ENCODE results near the gene ATP1B4. TPM values are rescaled to one million over a fixed set of nuclear protein-coding genes. Genes with fewer than 3 reads are reported as not detected.

ATP1B4 gene
- total and polyA plus RNA-seq, 2 donors (not counting 1 experiment from before 2014, with no cell fraction given) = not detected

DNA sequence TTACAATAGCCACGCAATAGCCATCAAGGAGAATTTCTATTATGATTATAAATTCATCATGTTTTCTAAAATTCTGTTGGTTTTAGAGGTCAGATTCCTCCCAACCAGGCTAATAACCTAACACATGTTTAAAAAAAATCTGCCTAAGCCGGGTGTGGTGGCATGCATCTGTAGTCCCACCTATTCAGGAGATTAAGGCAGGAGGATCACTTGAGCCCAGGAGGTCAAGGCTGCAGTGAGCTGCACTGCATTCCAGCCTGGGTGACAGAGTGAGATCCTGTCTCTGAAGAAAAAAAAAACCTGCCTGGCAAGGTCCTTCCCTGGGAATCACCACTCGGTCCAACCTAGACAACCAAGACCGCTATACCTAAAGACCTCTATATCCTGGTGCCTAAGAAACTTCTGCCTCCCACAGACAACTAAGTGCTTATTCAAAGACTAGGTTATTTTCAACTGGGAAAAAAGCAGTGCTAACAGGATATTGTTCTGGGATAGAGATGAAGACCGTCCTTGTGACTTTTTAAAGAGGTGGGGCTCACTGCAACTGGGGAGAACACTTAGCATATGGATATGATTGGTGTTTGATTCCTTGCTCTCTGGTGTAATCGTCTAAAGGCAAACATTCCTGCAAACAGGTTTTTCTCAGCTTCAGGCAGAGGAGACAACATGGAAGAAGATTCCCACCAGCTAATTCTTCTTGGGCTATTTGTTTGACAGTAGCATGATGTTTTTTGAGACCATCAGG, 18.2 kb downstream of the ATP1B4 start:
- H4K20me1 ChIP-seq (ENCODE audit: control insufficient read depth, extremely low read depth, insufficient read depth, low read length) = no peaks in the 10 kb centered on the region
- H3K4me1 ChIP-seq (ENCODE audit: control insufficient read depth, extremely low read depth, insufficient read depth, low read length) = no peaks in the 10 kb centered on the region
- H3K9ac ChIP-seq (ENCODE audit: insufficient read depth, low read length) = no peak overlapping the region
- H2AFZ ChIP-seq (ENCODE audit: low read length) = no peak overlapping the region
- H3K79me2 ChIP-seq (ENCODE audit: control insufficient read depth, insufficient read depth, low read length) = no peaks in the 10 kb centered on the region
- no peaks in the 10 kb centered on the region for H3K36me3 ChIP-seq (ENCODE audit: control insufficient read depth, insufficient read depth, low read length)
- no peak for TF ChIP-seq EZH2 (IDR thresholded peaks at IDR 0.05; ENCODE audit: low read length, missing control alignments)
- H3K4me3 ChIP-seq (replicated peaks in 1 of 4; ENCODE audit: control extremely low read depth in 1 of 4, insufficient read depth in 1 of 4, low read depth in 3 of 4, low read length in 4 of 4) = no peak overlapping the region
- no peak for DNase-seq (ENCODE audit: low read depth in 2 of 2)
- H3K27me3 ChIP-seq (ENCODE audit: control insufficient read depth, insufficient read depth, low read length) = no peaks in the 10 kb centered on the region
- H3K27ac ChIP-seq (ENCODE audit: insufficient read depth, low read length) = no peak overlapping the region
- no peaks in the 10 kb centered on the region for H3K9me3 ChIP-seq (ENCODE audit: control insufficient read depth, insufficient read depth, low read depth, low read length)
- H3K4me2 ChIP-seq (ENCODE audit: extremely low read depth, insufficient read depth, low read length) = no peak overlapping the region

DNA sequence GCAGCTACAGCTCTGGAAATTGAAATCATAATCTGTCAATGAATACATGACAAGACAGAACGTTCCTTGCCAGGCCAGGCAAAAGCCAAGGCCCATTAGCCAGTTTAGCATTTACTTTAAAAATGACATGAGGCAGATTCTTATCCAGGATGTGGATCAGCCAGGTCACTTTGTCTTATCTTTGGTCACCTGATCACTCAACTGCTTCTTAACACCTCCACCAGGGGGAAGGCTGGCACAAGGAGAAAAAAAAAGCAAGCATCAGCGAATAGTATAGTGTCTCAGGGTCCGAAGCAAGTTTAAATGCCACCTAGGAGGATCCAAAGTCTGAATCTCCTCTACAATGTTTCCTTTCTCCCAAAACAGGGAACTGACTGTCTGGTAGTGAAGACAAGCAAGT, 18.8 kb downstream of the ATP1B4 start:
- H3K4me3 ChIP-seq (replicated peaks in 1 of 4; ENCODE audit: control extremely low read depth in 1 of 4, insufficient read depth in 1 of 4, low read depth in 3 of 4, low read length in 4 of 4) = no peak overlapping the region
- no peaks in the 10 kb centered on the region for H3K4me1 ChIP-seq (ENCODE audit: control insufficient read depth, extremely low read depth, insufficient read depth, low read length)
- TF ChIP-seq, protein P1, sequence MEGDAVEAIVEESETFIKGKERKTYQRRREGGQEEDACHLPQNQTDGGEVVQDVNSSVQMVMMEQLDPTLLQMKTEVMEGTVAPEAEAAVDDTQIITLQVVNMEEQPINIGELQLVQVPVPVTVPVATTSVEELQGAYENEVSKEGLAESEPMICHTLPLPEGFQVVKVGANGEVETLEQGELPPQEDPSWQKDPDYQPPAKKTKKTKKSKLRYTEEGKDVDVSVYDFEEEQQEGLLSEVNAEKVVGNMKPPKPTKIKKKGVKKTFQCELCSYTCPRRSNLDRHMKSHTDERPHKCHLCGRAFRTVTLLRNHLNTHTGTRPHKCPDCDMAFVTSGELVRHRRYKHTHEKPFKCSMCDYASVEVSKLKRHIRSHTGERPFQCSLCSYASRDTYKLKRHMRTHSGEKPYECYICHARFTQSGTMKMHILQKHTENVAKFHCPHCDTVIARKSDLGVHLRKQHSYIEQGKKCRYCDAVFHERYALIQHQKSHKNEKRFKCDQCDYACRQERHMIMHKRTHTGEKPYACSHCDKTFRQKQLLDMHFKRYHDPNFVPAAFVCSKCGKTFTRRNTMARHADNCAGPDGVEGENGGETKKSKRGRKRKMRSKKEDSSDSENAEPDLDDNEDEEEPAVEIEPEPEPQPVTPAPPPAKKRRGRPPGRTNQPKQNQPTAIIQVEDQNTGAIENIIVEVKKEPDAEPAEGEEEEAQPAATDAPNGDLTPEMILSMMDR (conservative IDR thresholded peaks at IDR 0.05 in 1 of 2, IDR thresholded peaks at IDR 0.05 in 1 of 2; ENCODE audit: low read depth in 1 of 2, low read length in 2 of 2) = peak in 1 of 2 donors; percentile 18
- no peak for TF ChIP-seq EZH2 (IDR thresholded peaks at IDR 0.05; ENCODE audit: low read length, missing control alignments)
- no peak overlapping the region for H2AFZ ChIP-seq (ENCODE audit: low read length)
- H3K36me3 ChIP-seq (ENCODE audit: control insufficient read depth, insufficient read depth, low read length) = no peaks in the 10 kb centered on the region
- H3K9me3 ChIP-seq (ENCODE audit: control insufficient read depth, insufficient read depth, low read depth, low read length) = no peaks in the 10 kb centered on the region
- no peaks in the 10 kb centered on the region for H4K20me1 ChIP-seq (ENCODE audit: control insufficient read depth, extremely low read depth, insufficient read depth, low read length)
- no peaks in the 10 kb centered on the region for H3K27me3 ChIP-seq (ENCODE audit: control insufficient read depth, insufficient read depth, low read length)
- no peaks in the 10 kb centered on the region for H3K79me2 ChIP-seq (ENCODE audit: control insufficient read depth, insufficient read depth, low read length)
- no peak overlapping the region for H3K27ac ChIP-seq (ENCODE audit: insufficient read depth, low read length)
- DNase-seq (ENCODE audit: low read depth in 2 of 2) = peak in 1 of 2 donors; percentile 11
- H3K9ac ChIP-seq (ENCODE audit: insufficient read depth, low read length) = no peak overlapping the region
- no peak overlapping the region for H3K4me2 ChIP-seq (ENCODE audit: extremely low read depth, insufficient read depth, low read length)

DNA sequence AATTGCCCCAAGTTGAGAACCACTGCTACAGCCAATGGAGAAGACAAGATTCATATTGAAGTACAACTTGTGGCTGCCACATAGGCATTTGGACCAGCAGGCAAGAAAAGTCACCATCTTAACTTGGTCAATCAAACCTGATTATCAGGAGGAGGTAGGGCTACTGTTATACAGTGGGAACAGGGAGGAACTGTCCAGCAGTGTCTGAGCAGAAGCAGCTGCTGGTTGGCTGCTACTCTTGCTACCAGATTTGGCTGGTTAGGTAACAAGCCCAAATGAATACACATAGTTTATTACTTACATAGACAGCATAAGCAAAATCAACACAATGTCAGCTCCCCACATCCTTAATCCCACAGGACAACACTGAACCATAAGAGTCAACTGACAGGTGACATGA, 39.4 kb downstream of the ATP1B4 start:
- no peak overlapping the region for H3K27ac ChIP-seq (ENCODE audit: insufficient read depth, low read length)
- TF ChIP-seq, protein P1 (conservative IDR thresholded peaks at IDR 0.05 in 1 of 2, IDR thresholded peaks at IDR 0.05 in 1 of 2; ENCODE audit: low read depth in 1 of 2, low read length in 2 of 2) = no peak
- no peak for TF ChIP-seq EZH2 (IDR thresholded peaks at IDR 0.05; ENCODE audit: low read length, missing control alignments)

More for the DNA sequence above, 39.4 kb downstream of the ATP1B4 start:
- Histone ChIP-seq H3K9ac (ENCODE audit: insufficient read depth, low read length) (no peak overlapping the region), H3K27me3 (ENCODE audit: control insufficient read depth, insufficient read depth, low read length) (no peaks in the 10 kb centered on the region), H4K20me1 (ENCODE audit: control insufficient read depth, extremely low read depth, insufficient read depth, low read length) (no peaks in the 10 kb centered on the region), H3K79me2 (ENCODE audit: control insufficient read depth, insufficient read depth, low read length) (no peaks in the 10 kb centered on the region), H3K4me2 (ENCODE audit: extremely low read depth, insufficient read depth, low read length) (no peak overlapping the region), H3K36me3 (ENCODE audit: control insufficient read depth, insufficient read depth, low read length) (no peaks in the 10 kb centered on the region), H3K4me3 (replicated peaks in 1 of 4; ENCODE audit: control extremely low read depth in 1 of 4, insufficient read depth in 1 of 4, low read depth in 3 of 4, low read length in 4 of 4) (no peak overlapping the region), H2AFZ (ENCODE audit: low read length) (no peak overlapping the region), H3K4me1 (ENCODE audit: control insufficient read depth, extremely low read depth, insufficient read depth, low read length) (no peaks in the 10 kb centered on the region), H3K9me3 (ENCODE audit: control insufficient read depth, insufficient read depth, low read depth, low read length) (no peaks in the 10 kb centered on the region)
- DNase-seq (ENCODE audit: low read depth in 2 of 2) = no peak
